Activated T-cell treated with anti-CD3 and anti-CD28 coated beads for 1 hour (primary cell): ENCODE results near the gene BRD3OS.
A peak's percentile ranks its signal among the peaks of the same experiment; 100 is the strongest.

ENCODE experiments used
- DNase-seq: peaks from one replicate; pipeline ENCODE4 v3.0.0-alpha.2; 2020; ENCODE audit warnings: low read depth

Gene BRD3OS, protein sequence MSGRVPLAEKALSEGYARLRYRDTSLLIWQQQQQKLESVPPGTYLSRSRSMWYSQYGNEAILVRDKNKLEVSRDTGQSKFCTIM

DNA sequence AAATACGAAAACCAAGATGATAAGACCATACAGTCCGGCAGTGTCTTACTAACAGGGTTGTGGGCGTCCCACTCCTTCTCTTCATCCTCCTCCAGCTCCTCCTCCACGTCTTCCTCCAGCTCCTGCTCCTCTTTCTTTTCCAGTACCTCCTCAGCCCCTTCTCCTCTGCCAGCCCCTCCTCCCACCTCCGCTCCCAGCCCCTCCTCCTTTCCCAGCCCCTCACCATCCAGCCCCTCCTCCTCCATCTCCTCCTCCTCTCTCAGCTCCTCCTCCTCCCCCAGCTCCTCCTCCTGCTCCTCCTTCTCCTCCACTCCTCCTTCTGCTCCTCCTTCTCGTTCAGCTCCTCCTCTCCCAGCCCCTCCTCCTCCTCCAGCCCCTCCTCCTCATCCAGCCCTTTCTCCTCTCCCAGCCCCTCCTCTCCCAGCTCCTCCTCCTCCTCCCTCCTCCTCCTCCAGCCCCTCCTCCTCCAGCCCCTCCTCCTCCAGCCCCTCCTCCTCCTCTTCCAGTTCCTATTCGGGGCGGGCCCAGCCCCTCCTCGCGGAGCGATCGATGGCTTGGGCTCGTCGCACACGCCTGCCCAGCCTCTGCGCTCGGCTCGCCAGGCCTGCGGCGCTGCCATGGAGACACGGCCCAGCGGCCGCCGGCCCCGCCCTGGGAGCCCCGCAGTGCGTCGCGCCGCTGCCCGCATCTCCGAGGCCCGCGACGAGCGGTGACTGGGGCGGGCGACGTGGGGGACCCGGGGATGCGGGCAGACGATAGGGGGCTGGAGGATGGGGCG is at the start of gene BRD3OS:
Gene BRD3OS (plus strand): TSS at position 654 of the 778 bp plus-strand sequence. CDS start 1,267 bp downstream, outside the sequence.
- peak; percentile 86 for DNase-seq

DNA sequence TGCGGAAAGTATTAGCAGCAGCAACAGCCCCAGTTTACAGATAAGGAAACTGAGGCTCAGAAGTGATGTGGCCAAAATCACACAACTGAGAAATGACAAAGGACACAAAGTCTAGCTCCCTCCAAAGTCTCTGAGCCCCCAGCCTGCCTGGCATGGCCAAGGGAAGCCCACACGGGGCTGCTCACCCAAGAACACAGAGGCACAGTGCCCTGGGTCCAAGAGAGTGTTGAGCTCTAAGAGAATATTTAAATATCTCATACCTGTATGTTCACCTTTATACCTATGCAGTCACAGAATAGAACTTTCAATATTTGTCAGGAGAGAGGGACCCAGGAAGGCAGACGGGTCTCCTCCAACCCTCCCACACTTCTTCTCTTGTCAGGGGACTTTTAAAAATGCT is 49.8 kb upstream of the BRD3OS start:
- no peak for DNase-seq

DNA sequence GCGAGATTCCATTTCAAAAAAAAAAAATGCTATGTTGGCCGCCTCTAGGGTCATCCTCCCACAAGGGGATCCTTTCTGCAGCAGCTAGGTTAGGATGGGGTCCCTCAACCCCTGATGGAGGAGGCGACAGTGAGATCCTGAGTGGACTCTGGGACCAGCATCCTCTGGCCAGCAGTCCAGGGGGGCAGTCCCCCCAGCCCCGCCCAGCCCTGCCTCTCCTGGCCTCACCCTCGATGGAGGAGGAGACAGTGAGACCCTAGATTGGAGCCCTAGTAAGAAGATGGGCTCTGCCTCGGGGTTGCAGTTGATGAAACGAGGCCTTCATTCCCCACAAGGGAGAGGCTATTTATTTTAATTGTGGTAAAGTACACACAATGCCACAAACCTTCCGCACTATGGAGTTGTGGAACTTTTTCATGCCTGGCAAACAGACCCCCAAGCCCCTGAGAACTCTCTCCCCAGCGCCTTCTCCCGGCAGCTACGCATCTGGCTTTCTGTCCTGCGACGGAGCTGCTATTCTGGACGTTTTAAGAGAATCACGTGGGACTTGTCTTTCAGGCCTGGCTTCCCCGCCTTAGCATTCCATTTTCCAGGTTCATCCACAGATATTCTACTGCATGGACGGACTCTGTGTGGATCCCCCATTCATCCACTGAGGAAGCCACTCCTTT is 49.0 kb upstream of the BRD3OS start:
- DNase-seq, result no peak

DNA sequence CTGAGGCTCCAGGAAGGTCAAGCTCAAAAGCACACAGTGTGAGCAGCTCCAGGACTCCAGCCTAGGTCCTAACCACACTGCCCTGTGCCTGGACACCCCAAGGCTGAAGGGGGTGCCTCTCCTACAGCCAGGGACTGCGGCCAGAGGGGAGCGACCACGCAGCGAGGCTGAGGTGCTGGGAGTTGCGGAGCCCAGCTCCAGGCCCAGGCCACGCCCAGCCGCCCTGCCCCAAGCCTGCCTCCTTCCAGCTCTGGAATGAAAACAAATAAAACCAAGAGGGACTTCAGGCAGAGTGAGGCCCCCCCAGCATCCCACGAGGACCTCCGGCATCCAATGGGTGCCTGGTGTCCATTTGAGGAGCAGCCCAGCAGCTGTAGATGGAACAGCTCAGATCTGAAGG is 48.4 kb upstream of the BRD3OS start:
- DNase-seq, result no peak

DNA sequence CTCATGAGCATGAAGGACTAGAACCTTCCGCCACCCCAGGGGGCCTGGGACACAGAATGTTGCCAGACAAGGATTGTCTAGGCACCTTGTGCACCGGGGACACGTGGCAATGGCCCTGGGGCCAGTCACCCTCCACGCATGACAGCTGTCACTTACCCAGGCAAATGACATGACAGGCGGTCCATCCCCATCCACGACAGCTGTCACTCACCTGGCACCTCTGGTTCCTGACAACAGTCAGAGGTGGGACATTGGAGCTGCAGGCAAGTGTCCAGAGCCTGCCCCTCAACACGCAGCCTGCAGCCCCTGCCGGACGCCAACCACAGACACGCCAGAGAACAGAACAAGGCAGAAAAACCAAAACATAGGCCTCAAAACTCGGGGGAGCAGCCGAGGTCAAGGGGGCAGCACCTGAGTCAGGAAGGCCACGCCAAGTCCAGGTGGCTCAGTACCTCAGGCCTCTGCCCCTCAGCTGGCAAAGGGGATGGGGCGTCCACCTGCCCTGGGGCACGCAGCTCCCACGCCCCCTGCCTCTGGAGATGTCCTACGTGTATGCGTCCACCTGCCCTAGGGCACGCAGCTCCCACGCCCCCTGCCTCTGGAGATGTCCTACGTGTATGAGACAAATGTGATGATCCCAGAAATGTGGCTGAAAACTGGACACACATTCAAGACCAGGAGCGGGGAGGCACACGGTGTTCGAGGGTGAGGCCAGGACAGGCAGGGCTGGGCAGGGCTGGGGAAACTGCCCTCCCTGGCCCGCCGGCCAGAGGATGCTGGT is 47.7 kb upstream of the BRD3OS start:
- no peak for DNase-seq

DNA sequence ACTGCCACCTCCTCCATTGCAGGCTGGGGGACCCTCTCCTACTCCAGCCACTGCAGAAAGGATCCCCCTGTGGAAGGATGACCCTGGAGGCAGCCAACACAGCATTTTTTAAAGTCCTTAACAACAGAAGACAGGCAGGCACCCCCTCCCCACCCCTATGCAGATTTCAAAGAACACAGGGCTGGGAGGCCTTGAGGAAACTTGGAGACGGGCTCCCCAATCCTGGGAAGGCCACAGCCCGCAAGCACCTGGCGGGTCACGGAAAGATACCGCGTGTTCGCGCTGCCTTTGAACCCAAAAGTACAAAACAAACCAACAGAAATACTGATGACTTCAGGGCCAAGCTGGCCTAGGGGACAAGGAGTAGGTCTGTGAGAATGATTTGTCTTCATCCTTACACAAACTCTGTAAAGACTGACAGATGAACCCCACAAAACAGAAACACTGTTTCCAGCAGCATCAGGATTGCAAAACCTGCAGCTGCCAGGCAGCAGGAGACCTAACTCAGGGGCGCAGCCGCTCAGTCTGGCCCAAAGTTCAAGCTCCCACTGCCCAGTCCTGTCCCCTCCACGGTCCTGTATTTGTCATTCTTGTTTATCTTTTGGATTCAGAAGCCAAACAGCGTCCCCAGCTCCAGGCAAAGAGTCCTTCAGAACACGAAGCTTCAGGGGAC is 46.9 kb upstream of the BRD3OS start:
- DNase-seq, result no peak

DNA sequence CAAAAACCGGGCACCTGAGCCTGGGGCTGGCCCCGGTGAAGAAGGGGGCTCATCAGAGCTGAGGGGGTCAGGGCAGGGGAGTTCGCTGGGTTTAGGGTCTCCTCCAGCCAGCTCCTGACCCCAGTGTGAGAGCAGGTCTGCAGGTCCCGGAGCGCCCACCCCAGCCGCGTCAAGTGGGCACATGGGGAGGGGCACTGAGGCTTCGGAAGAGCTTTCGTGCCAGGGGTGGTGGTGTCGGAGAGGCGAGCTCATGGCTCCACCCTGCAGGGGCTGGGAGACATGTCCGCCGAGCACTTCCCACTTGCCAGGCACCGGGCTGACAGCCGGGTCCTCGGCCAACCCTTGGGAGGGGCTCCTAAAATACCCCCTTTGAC is 46.4 kb upstream of the BRD3OS start:
- DNase-seq, result no peak

DNA sequence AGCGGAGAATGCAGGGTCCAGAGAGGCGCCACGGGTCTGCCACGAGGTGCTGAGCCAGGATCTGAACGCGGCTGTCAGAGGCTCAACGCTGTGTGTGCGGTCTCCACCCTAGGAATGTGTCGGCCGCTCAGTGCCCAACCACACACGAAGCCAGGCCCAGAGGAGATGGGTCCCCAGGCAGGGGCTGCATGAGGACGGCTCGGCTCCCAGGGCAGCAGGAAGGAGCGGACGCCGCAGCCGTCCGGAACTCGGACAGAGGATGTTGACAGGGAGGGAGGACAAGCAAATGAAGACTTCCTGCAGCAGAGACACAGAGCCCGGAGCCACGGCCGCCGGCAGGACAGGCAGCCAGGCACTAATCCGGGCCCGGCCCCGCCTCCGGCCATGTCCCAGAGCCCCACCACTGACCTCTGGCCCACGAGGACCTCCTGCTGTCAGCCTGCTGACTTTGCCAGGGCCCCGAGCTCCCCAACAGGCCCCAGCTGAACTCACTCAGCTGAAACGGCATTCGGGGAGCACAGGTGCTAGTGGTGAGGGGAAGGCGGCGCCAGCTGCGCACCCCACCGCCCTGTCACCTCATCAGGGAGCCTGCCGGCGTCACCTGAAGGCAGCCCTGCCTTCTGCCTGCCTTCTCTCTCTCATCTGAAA is 45.9 kb upstream of the BRD3OS start:
- DNase-seq, result no peak

DNA sequence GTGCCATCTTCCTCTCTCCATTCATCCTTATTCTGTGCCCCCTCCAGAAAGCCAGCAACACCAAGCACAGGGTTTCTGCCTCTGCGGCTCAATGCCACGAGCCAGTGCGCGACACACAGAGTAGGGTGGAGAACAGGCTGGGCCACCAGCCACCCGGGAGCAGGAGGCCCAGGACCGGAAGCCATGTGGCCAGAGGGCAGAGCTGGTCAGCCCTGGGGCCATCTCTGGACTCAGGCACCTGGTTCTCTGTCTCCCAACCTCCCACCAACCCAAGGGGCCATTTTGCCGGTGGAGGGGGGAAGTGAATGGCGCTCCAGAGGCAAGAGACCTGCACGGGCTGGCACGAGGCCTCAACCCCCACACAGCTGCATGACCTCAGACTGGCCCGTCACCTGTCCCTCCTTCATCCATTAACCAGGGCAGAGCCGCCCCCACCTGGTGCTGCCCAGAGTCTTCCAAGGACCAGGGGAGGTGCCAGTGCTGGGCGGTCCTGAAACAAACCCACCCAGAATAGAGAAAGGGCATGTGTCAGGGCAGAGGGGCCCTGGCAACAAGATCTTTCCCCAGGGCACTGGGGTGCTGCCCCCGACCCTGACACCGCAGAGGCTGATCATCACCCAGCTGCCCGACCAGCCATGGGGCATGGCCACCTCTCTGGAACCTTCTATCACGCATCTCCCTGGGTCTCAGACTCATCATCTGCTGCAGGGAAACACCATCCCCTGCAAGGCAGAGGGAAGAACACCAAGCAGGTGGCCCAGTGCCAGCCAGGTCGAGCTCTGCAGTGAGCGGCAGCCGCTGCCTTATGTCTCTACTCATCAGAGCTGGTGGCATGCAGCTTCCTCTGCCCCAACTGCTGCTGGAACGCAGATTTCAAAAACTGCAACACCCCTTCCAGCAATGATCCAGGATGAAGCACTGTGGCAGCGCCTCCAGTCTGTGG is 45.1 kb upstream of the BRD3OS start:
- DNase-seq, result no peak

DNA sequence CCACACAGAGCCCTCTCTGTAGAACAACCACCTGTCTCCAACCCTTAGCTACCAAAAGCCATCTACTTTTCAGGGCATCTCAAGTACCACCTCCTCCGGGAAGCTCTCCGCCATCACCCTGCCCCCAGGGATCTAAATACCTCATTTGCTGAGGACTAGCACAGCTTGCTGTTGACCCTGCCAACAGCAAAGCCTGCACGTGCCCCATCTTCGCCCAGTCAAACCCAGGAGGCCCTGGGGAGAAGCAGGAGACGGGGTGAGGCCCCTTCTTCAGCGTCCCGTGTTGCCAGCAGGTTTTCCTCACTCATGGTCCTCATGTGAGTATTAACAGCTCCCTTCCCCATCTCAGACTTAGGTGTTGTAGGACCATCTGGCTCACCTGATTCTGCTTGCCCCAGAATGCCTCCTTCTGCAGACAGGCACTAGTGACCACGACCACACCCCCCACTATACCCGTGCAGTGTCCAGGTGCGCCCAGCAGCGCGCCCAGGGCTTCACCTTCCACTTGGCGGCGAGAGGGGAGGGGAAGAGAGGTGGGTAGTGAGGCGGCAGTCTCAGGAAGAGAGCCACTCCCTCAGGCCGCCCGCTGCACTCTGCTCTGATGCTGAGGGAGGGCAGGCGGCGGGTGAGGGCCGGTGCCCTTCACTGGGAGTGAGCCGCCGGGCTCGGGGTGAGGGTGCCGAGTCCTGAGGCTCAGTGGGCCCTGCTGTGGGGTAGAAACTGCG is 44.3 kb upstream of the BRD3OS start:
- DNase-seq, result no peak

DNA sequence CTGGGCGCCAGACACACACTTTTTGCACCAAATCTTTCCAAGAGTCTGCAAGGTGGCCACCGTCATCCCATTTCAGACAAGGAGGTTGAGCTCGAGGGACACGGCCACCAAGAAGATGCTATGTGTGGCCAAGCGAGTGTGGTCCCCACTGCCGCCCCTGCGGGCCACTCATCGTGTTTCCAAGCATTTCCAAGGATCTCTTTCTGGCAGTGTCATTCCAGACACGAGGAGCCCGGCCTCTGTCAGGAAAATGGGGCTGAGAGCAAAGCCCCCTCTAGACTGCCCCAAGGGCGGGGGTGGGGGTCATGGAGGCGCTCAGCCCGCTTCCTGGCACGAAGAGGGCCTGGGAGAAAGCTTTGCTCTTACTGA is 43.7 kb upstream of the BRD3OS start:
- no peak for DNase-seq

DNA sequence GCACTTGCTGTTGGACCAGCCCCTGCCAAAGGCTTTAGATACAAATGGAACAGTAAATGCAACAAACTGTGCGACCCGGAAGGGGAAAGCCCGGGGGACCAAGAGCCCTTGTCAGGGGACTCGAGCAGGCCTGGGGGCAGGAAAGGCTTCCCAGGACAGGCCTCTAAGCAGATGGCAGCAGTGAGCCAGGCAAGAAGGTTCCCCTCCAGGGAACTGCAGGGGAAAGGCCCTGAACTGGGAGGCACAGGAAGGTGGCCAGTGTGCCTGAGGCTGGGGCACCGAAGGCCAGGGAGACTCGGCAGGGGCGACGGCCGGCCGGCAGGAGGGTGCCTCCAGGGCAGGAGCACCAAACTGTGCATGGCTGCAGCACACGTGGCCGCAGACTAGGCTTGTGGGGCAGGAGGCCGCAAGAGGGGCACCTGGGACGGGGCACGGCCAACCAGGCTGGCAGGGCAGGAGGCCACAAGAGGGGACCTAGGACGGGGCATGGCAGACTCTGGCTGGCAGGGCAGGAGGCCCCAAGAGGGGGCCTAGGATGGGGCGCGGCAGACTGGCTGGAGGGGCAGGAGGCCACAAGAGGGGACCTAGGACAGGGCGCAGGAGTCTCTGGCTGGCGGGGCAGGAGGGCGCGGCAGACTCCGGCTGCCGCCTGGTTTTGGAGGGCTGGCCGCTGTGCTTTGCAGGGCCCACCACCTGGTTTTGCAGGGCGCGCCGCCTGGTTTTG is 43.2 kb upstream of the BRD3OS start:
- no peak for DNase-seq

DNA sequence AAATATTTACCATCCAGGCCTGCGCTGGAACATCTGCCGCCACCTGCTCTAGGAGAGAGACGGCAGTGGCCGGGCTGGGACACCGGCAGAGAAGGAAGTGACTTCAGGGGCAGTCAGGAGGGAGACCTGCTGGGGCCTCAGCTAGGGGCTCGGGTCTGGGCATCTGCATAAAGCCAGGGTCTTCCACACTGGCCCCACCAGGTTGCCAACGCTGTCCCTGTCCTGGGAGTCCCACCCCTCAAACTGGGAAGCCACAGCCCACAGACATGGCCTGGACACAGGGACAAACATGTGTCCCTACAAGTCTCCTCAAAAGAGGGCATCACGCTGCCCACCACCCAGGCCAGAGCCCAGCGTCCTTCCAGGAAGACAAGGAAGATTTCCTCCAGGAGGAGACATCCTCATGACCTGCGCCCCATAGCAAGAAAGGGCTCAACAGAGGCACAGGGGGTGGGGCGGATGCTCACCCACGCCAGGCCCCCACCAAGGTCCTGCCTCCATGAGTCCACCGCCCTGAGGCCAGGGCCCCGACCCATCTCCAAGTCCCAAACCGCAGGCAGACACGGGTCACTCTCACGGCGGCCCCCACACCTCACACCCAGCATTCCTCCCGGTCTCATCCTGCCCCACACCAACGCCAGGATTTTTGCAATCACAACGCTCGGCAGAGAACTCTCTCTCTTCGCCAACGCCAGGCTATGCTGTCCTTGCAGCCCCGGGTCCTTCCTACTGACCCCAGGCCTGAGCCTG is 42.1 kb upstream of the BRD3OS start:
- no peak for DNase-seq

DNA sequence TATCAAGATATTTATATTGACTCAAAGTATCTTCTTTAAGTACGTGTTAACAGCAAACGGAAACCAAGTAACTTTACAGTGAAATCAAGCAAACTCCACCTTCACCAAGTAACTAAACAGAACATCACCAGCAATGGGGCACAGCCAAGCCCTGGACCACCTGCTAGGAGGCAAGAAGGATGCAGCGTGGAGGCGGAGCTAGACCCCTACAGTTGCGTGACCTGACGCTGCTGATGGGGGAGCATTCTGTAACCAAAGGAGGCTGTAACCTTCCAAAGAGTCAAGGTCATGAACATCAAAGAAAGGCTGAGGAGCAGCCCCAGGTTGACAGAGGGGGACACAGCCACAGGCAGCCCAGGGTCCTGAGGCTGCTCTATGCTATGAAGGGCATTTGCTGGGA is 39.2 kb upstream of the BRD3OS start:
- DNase-seq, result no peak

DNA sequence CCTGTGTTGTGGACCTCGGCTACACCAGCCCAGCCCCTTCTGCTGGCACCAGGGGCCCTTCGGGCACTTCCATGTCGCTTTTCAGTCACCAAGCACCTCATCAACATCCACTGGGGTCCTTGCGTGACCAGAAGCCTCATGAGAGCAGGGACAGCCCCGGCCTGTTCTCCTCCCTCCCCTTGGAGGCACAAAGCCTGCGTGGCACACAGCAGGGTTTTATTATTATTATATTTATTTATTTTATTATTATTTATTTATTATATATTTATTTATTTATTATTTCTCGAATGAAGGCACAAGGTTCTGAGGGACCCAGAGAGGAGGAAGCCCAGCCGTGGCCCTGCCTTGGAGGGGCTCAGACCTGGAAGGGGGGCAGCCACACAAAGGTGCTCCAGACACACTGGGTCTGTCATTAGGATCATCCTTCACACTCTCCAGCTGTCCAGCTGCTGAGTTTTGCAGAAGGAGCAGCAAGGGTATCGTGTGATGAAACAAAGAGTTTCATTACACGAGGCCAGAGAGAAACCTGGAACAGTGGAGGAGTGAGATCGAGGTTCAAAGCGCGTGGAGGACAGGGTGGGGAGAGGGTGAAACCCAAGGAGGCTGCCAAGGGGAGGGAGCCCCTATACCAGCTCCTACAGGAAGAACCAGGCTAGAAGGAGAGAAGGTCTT is 38.4 kb upstream of the BRD3OS start:
- DNase-seq, result no peak

DNA sequence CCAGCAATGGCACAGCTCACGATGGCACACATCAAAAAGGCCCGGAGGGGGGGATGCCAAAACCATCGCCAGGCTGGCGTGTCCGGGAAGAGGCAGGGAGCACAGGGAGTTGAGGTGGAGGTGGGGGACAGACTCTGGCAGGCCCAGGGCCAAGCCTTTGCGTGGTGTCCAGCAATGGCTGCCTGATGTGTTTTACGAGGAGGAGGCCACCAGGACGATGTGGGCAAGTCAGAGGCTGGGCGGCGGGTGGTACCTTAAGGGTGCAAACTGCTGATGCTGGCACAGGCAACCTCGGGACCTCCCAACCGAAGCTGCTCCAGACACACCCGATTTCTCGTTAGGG is 37.9 kb upstream of the BRD3OS start:
- DNase-seq, result no peak

DNA sequence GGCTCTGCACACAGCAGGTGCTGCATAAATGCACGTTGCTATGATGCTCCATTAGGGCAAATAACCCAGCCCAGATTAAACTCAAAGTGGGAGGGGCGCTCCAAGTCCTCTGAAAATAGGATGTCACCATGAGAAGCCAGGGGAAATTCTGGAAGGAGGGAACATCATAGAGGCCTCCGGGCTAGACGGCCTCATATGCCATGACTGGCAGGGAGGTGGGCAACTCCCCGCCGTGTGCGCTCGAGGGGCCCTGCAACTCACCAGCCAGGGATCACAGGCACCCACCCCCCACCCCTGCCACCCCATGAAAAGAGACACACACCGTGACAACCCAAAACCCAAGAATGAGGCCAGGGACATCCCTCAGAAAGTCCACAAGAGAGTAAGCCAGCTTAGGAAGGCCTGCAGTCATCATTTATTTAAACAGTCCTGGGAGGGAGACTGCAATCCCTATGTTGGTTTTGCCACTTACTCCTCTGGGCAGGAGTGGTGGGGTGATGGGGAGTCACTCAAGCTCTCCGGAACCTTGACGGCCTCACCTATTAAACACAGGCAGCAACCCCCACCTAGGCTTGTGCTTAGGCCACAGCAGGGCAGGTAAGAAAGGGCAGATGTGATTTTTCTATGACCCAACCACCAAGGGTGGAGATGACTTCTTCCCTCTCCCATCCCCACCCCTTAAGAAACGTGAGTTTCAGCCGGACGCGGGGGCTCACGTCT is 37.2 kb upstream of the BRD3OS start:
- no peak for DNase-seq
